WI38 (cell line): ENCODE data around the gene MMP27.
A peak's percentile ranks its signal among the peaks of the same experiment; 100 is the strongest.

Experiments used
- H3K4me3 ChIP-seq: 2 replicates; pipeline ENCODE4 v1.5.1; 2011; ENCODE audit warnings: low read depth, mild to moderate bottlenecking, control low read depth, low read length
- CTCF ChIP-seq: IDR thresholded peaks from 2 replicates; pipeline ENCODE4 v1.5.1; 2012; ENCODE audit warnings: low read depth, mild to moderate bottlenecking, control low read depth, low read length

MMP27 gene

GRCh38 chr11:102666331-102666957 lies 39.1 kb downstream of the MMP27 start:
- peak; percentile 82 for TF ChIP-seq CTCF
- no peak overlapping the region for H3K4me3 ChIP-seq

- TF ChIP-seq CTCF: peak; percentile 37
- no peak overlapping the region for H3K4me3 ChIP-seq
Observed at GRCh38 chr11:102664001-102664752, 41.4 kb downstream of the MMP27 start.

GRCh38 chr11:102662607-102663006 lies 43.0 kb downstream of the MMP27 start:
- TF ChIP-seq CTCF: no peak
- no peak overlapping the region for H3K4me3 ChIP-seq

GRCh38 chr11:102661040-102661439 lies 44.5 kb downstream of the MMP27 start:
- H3K4me3 ChIP-seq: no peak overlapping the region
- no peak for TF ChIP-seq CTCF

- TF ChIP-seq CTCF: no peak
- H3K4me3 ChIP-seq: no peak overlapping the region
Observed at GRCh38 chr11:102656528-102656927, 49.0 kb downstream of the MMP27 start.

GRCh38 chr11:102655547-102655946 lies 50.0 kb downstream of the MMP27 start:
- no peak overlapping the region for H3K4me3 ChIP-seq
- TF ChIP-seq CTCF: no peak

GRCh38 chr11:102654761-102655160 lies 50.8 kb downstream of the MMP27 start:
- H3K4me3 ChIP-seq: no peak overlapping the region
- TF ChIP-seq CTCF: no peak
